NCI-H69 (cell line): ENCODE results near the gene TGFBRAP1.
"Not testable (repeated sequence)": the region's sequence is repeated elsewhere in the genome, so short reads cannot be mapped to it uniquely, and the experiment has no call there.

ENCODE experiments used
- DNase-seq: peaks from one replicate; lab custom pipeline; 2025; lab: John Stamatoyannopoulos, UW

The TGFBRAP1 gene

DNA sequence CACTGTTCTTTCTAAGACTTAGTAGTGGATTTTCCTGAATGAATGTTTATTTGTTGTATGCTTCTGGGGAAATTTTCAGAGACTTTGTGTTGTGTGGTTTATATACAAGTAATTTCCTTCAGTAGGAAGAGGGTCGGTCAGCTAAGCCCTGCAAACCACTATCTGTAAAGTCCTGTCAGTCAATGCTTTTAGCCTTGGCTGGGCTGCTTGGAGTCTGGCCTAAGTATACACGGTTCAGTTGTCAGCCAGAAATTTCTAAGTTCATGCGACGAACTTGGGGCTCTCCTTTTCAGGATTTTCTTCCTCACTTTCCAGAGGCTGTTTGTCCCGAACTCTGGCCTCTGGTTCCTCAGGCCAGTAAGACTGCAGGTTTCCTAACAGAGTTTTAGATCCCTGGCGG, 29.1 kb upstream of the TGFBRAP1 start:
- no peak for DNase-seq

- DNase-seq: no peak
These were observed 27.6 kb upstream of the TGFBRAP1 start for GRCh38 chr2:105357122-105357521.

- DNase-seq: peak; percentile 14
These were observed 15.3 kb upstream of the TGFBRAP1 start for GRCh38 chr2:105344704-105345345.

- no peak for DNase-seq
These were observed 9.9 kb upstream of the TGFBRAP1 start for GRCh38 chr2:105339414-105339813.

- DNase-seq: no peak
These were observed 8.5 kb upstream of the TGFBRAP1 start for GRCh38 chr2:105338020-105338385.

DNA sequence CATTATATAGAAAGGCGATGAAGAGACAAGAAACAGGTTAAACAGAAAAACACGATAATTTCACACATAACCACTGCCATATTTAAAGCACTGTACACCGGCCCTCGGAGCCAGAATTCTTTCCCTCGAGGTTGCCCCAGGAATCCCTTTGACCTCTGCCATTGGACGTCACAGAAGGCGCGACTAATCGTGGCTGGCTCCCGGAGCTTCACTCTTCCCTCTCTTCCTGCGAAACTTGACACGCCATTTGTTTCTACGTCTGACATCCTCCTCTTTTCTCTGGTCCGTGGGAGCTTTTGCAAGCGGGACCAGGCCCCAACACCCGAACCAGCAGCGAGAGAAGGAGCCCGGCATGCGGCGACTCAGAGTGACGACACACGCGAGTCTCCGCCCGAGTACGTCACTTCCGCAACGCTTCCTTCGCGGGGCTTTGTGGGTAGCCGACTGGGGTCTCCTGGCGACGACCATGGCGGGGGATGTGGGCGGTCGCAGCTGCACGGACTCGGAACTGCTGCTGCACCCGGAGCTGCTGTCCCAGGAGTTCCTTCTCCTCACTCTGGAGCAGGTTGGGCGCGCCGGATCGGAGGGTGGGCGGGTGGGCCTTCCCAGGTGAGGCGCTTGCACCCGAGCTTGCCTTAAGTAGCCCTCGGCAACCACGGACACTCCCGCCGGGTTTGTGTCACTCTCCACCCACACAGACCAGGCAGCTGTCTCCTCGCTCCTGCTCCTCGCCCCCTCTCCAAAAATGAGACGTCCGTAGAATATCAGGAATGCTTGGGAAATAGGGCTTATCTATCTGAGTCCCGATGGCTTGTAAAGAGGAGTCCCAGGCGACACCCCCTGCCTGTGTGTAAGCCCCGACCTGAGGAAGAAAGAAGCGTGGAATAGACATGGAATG, 7.8 kb upstream of the TGFBRAP1 start, which contains the start of gene C2orf49:
Gene C2orf49, plus strand, starts transcription at position 419 of the 898 bp plus-strand sequence. Its CDS starts 48 bp downstream, at position 467.
- peak; percentile 90 for DNase-seq

- no peak for DNase-seq
These were observed 7.2 kb upstream of the TGFBRAP1 start for GRCh38 chr2:105336786-105337121.

DNA sequence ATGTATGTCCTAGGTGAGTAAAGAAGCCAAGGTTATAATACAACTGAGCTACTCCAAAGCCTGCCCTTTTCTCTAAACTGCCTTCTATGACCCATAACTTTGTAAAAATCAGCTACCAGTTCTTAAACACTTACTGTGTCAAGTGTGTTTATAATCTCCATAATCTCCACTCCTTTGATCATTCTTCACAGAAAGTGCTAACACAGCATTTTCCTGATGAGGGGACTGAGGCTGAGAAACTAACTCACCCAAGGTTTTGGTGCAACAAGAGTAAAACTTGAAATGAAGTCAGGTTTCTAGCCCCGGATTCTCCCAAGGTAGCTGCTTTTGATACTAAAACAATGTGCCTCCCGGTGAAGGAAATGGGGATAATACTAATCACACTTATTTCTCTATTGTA, 5.9 kb upstream of the TGFBRAP1 start:
- DNase-seq: no peak

- no peak for DNase-seq
These were observed 4.7 kb upstream of the TGFBRAP1 start for GRCh38 chr2:105334211-105334610.

DNA sequence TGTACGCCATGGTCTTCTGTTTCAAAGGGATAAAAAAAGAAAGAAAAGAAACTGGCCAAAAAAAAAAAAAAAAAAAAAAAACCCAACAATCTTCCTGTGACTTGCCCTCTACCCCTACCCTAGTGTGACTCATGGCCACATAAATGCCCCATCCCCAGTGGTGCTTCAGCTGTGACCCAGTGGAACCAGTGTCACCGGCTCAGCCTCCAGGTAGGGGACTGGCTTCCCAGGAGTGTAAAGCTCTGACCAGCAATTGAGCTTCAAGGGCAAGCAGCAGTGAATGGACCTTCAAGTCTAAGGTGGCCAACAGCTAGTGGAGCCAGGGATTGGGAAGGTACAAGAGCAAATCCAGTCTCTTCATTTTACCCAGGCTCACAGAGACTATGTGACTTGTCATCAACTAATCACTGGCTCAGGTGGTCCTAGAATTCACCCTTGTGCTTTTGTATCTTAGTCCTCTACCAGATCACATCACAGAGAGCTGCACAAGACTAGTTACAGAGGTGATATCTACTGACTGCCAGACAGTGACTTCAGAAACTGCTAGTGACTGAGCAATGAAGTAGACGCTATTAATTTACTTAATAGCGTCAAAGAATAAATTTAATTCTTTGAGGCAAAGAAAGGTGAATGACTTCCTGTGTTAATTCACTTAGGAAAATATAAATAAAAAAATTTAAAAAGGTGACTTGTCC, 1.3 kb upstream of the TGFBRAP1 start:
- DNase-seq: no peak

DNA sequence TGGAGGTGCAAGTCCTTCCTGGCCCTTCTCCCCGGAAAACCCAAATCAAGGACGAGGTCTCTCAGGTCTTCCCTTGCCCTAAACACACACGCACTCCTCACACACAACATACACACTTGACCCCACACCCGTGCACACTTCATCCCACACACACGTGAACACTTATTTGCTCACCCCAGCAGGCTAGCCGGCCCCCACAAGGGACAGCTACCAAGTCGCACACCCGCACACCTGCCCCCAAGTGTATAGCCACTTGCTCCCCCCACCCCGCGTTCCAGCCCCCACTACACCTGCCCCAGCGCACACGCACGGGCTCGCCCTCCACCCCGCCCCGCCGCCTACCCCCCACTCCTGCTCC, 359 bp downstream of the TGFBRAP1 start:
- DNase-seq: peak; percentile 44

DNA sequence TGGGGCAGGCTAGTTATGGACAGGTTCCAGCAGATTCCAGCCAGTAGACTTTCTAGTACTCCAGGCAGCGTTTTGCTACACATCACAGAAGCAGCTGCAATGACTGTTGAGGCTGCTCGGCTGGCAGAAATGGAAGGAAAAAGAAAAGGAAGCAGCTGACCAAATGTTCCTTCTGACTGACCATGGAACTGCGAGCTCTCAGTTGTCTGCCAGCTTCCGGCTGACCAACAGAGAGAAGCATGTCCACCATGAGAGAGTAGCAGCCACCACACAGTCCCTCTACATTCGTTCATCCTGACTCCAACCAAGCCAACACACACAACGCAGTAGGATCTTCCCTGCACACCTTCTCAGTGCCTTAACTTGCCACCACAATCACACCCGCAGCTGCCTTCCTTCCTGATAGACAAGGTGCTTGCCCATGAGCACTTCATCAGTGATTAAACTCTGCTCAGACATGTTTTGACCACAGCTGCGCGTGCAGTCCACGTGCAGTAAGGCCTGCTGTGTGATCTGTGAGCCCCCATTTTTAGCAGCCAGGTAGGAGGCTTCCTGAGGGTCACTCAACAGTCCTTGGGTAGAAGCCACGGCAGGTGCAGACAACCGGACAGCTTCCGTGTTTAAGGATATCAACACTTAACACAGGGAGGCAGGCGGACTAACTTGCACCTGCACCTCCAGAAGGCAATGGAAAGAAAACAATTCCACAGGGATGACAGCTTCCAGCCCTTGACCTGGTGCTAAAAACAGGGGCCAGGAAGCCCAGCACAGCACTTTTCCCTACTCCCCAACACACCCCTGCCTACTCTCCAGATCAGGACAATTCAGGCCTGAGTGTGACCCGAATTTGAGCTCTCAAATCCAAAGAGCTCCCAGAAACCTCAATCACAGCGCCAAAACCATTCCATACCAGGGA, 996 bp downstream of the TGFBRAP1 start:
- DNase-seq: peak; percentile 44

- DNase-seq: no peak
These were observed 1.8 kb downstream of the TGFBRAP1 start for GRCh38 chr2:105327690-105328089.

DNA sequence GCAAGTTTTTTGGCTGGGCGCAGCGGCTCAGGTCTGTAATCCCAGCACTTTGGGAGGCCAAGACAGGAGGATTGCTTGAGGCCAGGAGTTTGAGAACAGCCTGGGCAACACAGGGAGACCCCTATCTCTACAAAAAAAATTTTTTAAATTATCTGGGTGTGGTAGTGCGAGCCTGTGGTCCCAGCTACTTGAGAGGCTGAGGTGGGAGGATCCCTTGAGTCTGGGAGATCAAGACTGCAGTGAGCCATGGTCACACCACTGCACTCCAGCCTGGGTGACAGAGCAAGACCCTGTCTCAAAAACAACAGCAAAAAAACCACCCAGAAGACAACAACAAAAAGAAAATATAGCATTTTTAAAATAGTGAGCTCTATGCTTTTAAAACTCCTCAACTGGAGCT, 2.3 kb downstream of the TGFBRAP1 start:
- not testable (repeated sequence) for DNase-seq

GRCh38 chr2:105325389-105325963, 4.1 kb downstream of the TGFBRAP1 start:
- DNase-seq: peak; percentile 3

DNA sequence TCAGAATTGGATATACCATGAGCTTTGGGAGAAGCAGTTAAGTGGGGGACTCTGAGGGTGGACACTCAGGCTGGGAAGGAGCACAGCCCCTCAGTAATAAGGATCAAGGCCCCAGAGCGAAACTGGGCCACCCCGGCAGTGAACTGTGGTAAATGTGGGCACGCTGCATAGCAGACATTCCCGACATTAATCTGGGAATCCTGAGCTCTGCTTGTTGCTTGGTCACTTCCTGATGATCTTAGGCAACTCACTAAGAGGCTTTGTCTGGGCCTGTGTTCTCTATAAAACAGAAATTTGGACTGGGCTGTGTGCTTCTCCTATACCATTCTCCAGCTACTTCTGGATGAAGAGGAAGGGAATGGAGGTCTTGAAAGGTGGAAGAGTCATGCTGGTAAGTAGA, 4.8 kb downstream of the TGFBRAP1 start:
- no peak for DNase-seq

DNA sequence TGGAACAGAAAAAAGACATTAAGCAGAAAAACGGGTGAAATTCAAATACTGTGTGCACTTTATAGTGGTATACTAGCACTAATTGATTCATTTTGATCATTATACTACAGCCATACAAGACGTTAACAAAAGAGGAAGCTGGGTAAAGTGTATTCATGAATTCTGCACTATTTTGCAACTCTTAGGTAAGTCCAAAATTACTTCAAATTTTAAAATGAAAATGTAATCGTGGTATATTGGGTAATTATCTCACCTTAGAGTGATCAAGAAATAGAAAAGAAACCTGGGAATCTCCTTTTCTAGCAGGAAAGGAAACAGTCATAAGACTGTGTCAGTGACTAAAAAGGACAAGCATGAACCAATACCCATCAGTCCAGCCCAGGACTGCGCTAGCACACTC, 5.4 kb downstream of the TGFBRAP1 start:
- DNase-seq: no peak

- DNase-seq: no peak
These were observed 6.4 kb downstream of the TGFBRAP1 start for GRCh38 chr2:105323111-105323510.

- DNase-seq: no peak
These were observed 7.5 kb downstream of the TGFBRAP1 start for GRCh38 chr2:105321875-105322646.

DNA sequence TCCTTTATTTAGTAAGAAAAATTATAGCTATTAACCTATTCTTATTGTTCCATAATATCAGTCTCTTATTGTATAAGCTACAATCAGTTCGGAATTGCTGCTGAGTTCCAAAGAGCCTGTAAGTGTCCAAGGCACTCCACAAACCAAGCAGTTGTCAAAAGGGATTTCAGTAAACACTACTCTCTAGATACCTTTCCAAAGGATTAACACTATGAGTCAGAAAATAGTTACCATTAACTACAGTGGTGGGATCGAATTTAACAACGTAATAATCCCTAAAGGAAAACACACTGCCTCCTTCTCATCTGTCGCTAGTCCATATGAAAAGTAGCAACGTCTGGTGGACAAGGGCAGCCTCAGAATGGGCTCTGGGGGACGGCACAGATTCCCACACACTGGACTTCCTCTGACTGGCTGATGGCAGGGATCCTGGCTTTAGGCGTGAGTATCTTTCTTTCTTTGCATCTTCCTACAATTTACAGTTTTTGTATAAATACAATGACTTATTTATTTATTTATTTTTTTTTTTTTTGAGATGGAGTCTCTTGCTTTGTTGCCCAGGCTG, 8.8 kb downstream of the TGFBRAP1 start:
- no peak for DNase-seq
